ENCODE data around the gene SRP14.

SRP14 gene

GRCh38 chr15:40010686-40011085, 28.3 kb downstream of the SRP14 start:
- Histone ChIP-seq H3K4me3 (IDR thresholded peaks at IDR 0.05; ENCODE audit: insufficient read depth, low read depth, low read length) (no peak overlapping the region), H3K27ac (no peak overlapping the region), H3K9ac (no peak overlapping the region), H3K36me3 (ENCODE audit: insufficient read depth) (no peaks in the 10 kb centered on the region), H3K4me2 (no peak overlapping the region), H3K27me3 (ENCODE audit: insufficient read depth, low read depth) (no peaks in the 10 kb centered on the region), H4K20me1 (ENCODE audit: insufficient read depth) (no peaks in the 10 kb centered on the region), H3K79me2 (ENCODE audit: insufficient read depth, low read depth) (no peaks in the 10 kb centered on the region), H2AFZ (ENCODE audit: low read depth) (no peak overlapping the region), H3K4me1 (ENCODE audit: low read depth, poor library complexity, severe bottlenecking) (no peaks in the 10 kb centered on the region)
- TF ChIP-seq, protein P1, sequence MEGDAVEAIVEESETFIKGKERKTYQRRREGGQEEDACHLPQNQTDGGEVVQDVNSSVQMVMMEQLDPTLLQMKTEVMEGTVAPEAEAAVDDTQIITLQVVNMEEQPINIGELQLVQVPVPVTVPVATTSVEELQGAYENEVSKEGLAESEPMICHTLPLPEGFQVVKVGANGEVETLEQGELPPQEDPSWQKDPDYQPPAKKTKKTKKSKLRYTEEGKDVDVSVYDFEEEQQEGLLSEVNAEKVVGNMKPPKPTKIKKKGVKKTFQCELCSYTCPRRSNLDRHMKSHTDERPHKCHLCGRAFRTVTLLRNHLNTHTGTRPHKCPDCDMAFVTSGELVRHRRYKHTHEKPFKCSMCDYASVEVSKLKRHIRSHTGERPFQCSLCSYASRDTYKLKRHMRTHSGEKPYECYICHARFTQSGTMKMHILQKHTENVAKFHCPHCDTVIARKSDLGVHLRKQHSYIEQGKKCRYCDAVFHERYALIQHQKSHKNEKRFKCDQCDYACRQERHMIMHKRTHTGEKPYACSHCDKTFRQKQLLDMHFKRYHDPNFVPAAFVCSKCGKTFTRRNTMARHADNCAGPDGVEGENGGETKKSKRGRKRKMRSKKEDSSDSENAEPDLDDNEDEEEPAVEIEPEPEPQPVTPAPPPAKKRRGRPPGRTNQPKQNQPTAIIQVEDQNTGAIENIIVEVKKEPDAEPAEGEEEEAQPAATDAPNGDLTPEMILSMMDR (conservative IDR thresholded peaks at IDR 0.05; ENCODE audit: low read depth, low read length): no peak

DNA sequence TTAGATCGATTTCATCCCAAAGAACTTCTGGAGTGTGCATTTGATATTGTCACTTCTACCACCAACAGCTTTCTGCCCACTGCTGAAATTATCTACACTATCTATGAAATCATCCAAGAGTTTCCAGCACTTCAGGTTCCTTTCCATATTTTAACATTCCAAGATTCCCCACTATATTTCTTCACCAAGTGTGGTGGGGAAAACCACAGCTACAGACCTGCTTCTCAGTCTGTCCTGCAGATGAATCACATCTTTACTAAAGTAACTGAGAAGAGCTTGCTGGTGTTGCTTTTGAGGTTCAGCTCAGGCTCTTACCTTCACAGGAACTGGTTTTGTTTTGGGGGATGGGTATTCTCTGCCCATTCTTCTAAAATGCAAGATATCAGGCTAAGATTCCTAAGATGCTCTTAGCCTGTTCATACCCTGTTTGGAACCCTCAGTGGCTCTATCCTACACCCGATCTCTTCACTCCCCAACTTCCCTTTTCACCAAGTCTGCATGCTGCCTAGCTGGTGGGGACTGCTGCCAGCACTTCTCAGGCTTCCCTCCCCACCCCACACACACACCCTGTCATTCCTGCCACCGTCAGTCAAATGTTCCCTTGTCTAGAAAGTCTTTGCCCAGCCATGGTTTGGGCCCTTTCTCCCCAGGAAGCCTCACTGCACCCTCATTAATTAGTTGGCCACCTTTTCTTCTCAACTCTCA, 30.8 kb downstream of the SRP14 start:
- Histone ChIP-seq H3K9ac (no peak overlapping the region), H4K20me1 (ENCODE audit: insufficient read depth) (no peaks in the 10 kb centered on the region), H3K79me2 (ENCODE audit: insufficient read depth, low read depth) (no peaks in the 10 kb centered on the region), H3K36me3 (ENCODE audit: insufficient read depth) (no peaks in the 10 kb centered on the region), H3K27me3 (ENCODE audit: insufficient read depth, low read depth) (no peaks in the 10 kb centered on the region), H3K4me2 (no peak overlapping the region), H3K27ac (no peak overlapping the region), H3K4me3 (IDR thresholded peaks at IDR 0.05; ENCODE audit: insufficient read depth, low read depth, low read length) (no peak overlapping the region), H2AFZ (ENCODE audit: low read depth) (no peak overlapping the region), H3K4me1 (ENCODE audit: low read depth, poor library complexity, severe bottlenecking) (no peaks in the 10 kb centered on the region)
- TF ChIP-seq, protein P1 (conservative IDR thresholded peaks at IDR 0.05; ENCODE audit: low read depth, low read length): no peak

GRCh38 chr15:40006646-40007045, 32.3 kb downstream of the SRP14 start:
- Histone ChIP-seq H3K4me2 (no peak overlapping the region), H3K27ac (no peak overlapping the region), H3K9ac (no peak overlapping the region), H3K79me2 (ENCODE audit: insufficient read depth, low read depth) (no peaks in the 10 kb centered on the region), H2AFZ (ENCODE audit: low read depth) (no peak overlapping the region), H3K27me3 (ENCODE audit: insufficient read depth, low read depth) (no peaks in the 10 kb centered on the region), H3K36me3 (ENCODE audit: insufficient read depth) (no peaks in the 10 kb centered on the region), H3K4me3 (IDR thresholded peaks at IDR 0.05; ENCODE audit: insufficient read depth, low read depth, low read length) (no peak overlapping the region), H3K4me1 (ENCODE audit: low read depth, poor library complexity, severe bottlenecking) (no peaks in the 10 kb centered on the region), H4K20me1 (ENCODE audit: insufficient read depth) (no peaks in the 10 kb centered on the region)
- TF ChIP-seq, protein P1 (conservative IDR thresholded peaks at IDR 0.05; ENCODE audit: low read depth, low read length): no peak

- Histone ChIP-seq H3K27me3 (ENCODE audit: insufficient read depth, low read depth) (no peaks in the 10 kb centered on the region), H4K20me1 (ENCODE audit: insufficient read depth) (no peaks in the 10 kb centered on the region), H3K4me1 (ENCODE audit: low read depth, poor library complexity, severe bottlenecking) (no peaks in the 10 kb centered on the region), H3K9ac (no peak overlapping the region), H3K36me3 (ENCODE audit: insufficient read depth) (no peaks in the 10 kb centered on the region), H2AFZ (ENCODE audit: low read depth) (no peak overlapping the region), H3K4me2 (no peak overlapping the region), H3K27ac (no peak overlapping the region), H3K79me2 (ENCODE audit: insufficient read depth, low read depth) (no peaks in the 10 kb centered on the region), H3K4me3 (IDR thresholded peaks at IDR 0.05; ENCODE audit: insufficient read depth, low read depth, low read length) (no peak overlapping the region)
- TF ChIP-seq, protein P1 (conservative IDR thresholded peaks at IDR 0.05; ENCODE audit: low read depth, low read length): no peak
Observed at GRCh38 chr15:40006003-40006402, 33.0 kb downstream of the SRP14 start.
